H9 (cell line): ENCODE data around the gene TP53BP2. TPM values are rescaled to one million over a fixed set of nuclear protein-coding genes. Genes with fewer than 3 reads are reported as not detected.

Source experiments
- DNase-seq: peaks from one replicate; pipeline ENCODE4 v3.0.0-alpha.2; 2017
- H2AFZ ChIP-seq: one replicate; pipeline ENCODE4 v1.6.1; 2013; ENCODE audit warnings: mild to moderate bottlenecking, low read length, control low read depth, moderate library complexity
- H2AK5ac ChIP-seq: 2 replicates; pipeline ENCODE4 v1.6.1; 2013; ENCODE audit warnings: low read length, control low read depth, mixed read lengths; ENCODE audit not compliant: insufficient read length
- H2BK120ac ChIP-seq: one replicate; pipeline ENCODE4 v1.6.1; 2013; ENCODE audit warnings: low read depth, mild to moderate bottlenecking, low read length, control low read depth, inconsistent platforms; ENCODE audit not compliant: poor library complexity, severe bottlenecking
- H2BK12ac ChIP-seq: 2 replicates; pipeline ENCODE4 v1.6.1; 2013; ENCODE audit warnings: low read length, control low read depth, mixed read lengths, low read depth; ENCODE audit not compliant: insufficient read length
- H2BK15ac ChIP-seq: 2 replicates; pipeline ENCODE4 v1.6.1; 2013; ENCODE audit warnings: low read depth, low read length, control low read depth
- H2BK20ac ChIP-seq: one replicate; pipeline ENCODE4 v1.6.1; 2013; ENCODE audit warnings: low read depth, mild to moderate bottlenecking, low read length, control low read depth, inconsistent platforms; ENCODE audit not compliant: poor library complexity, severe bottlenecking
- H2BK5ac ChIP-seq: 2 replicates; pipeline ENCODE4 v1.6.1; 2013; ENCODE audit warnings: low read length, control low read depth, mixed read lengths; ENCODE audit not compliant: insufficient read length
- H3K14ac ChIP-seq: 2 replicates; pipeline ENCODE4 v1.6.1; 2013; ENCODE audit warnings: low read length, control low read depth; ENCODE audit not compliant: insufficient read depth
- H3K18ac ChIP-seq: 2 replicates; pipeline ENCODE4 v1.6.1; 2013; ENCODE audit warnings: low read depth, mild to moderate bottlenecking, mixed read lengths, low read length, control low read depth; ENCODE audit not compliant: insufficient read length
- H3K23ac ChIP-seq: 2 replicates; pipeline ENCODE4 v1.6.1; 2013; ENCODE audit warnings: low read length, control low read depth, mixed read lengths, low read depth; ENCODE audit not compliant: insufficient read length
- H3K23me2 ChIP-seq: 2 replicates; pipeline ENCODE4 v1.6.1; 2013; ENCODE audit warnings: low read depth, mild to moderate bottlenecking, mixed read lengths, low read length, control low read depth; ENCODE audit not compliant: insufficient read length, poor library complexity, severe bottlenecking
- H3K27ac ChIP-seq: 2 replicates; pipeline ENCODE4 v1.5.1; 2013; ENCODE audit warnings: low read length, control low read depth, mixed read lengths, low read depth; ENCODE audit not compliant: insufficient read length
- H3K27me3 ChIP-seq: 2 replicates; pipeline ENCODE4 v1.6.1; 2013; ENCODE audit warnings: low read length, control low read depth, inconsistent platforms; ENCODE audit not compliant: insufficient read depth
- H3K4ac ChIP-seq: 2 replicates; pipeline ENCODE4 v1.6.1; 2013; ENCODE audit warnings: low read depth, mild to moderate bottlenecking, control low read depth, inconsistent platforms, low read length, moderate library complexity
- H3K4me1 ChIP-seq: 2 replicates; pipeline ENCODE4 v1.6.1; 2013; ENCODE audit warnings: low read length, control low read depth, inconsistent platforms; ENCODE audit not compliant: insufficient read depth
- H3K4me2 ChIP-seq: 2 replicates; pipeline ENCODE4 v1.6.1; 2013; ENCODE audit warnings: low read length, control low read depth, mixed read lengths; ENCODE audit not compliant: insufficient read length, insufficient read depth
- H3K56ac ChIP-seq: 2 replicates; pipeline ENCODE4 v1.6.1; 2013; ENCODE audit warnings: low read depth, mild to moderate bottlenecking, mixed read lengths, low read length, control low read depth; ENCODE audit not compliant: insufficient read length
- H3K79me1 ChIP-seq: 2 replicates; pipeline ENCODE4 v1.6.1; 2013; ENCODE audit warnings: low read depth, mild to moderate bottlenecking, moderate library complexity, low read length, control low read depth, inconsistent platforms; ENCODE audit not compliant: insufficient read depth, poor library complexity, severe bottlenecking
- H3K79me2 ChIP-seq: 2 replicates; pipeline ENCODE4 v1.6.1; 2013; ENCODE audit warnings: low read length, control low read depth, inconsistent platforms; ENCODE audit not compliant: insufficient read depth
- H3K9ac ChIP-seq: 2 replicates; pipeline ENCODE4 v1.6.1; 2013; ENCODE audit warnings: low read length, control low read depth, mixed read lengths; ENCODE audit not compliant: insufficient read length; ENCODE audit errors: extremely low read depth
- H3K9me3 ChIP-seq: one replicate; pipeline ENCODE4 v1.6.1; 2013; ENCODE audit warnings: low read depth, low read length, inconsistent platforms; ENCODE audit not compliant: control insufficient read depth
- H3T11ph ChIP-seq: one replicate; pipeline ENCODE4 v1.6.1; 2013; ENCODE audit warnings: mild to moderate bottlenecking, low read length, control low read depth, inconsistent platforms
- H4K20me1 ChIP-seq: one replicate; pipeline ENCODE4 v1.6.1; 2013; ENCODE audit not compliant: control insufficient read depth, insufficient read length, insufficient read depth
- H4K5ac ChIP-seq: 2 replicates; pipeline ENCODE4 v1.6.1; 2013; ENCODE audit warnings: low read depth, mild to moderate bottlenecking, mixed read lengths, low read length, control low read depth; ENCODE audit not compliant: insufficient read length
- H4K8ac ChIP-seq: replicated peaks from 2 replicates; pipeline ENCODE4 v1.6.1; 2013; ENCODE audit warnings: low read length, control low read depth, mixed read lengths, low read depth; ENCODE audit not compliant: insufficient read length
- H4K91ac ChIP-seq: 2 replicates; pipeline ENCODE4 v1.6.1; 2013; ENCODE audit warnings: low read depth, mild to moderate bottlenecking, moderate library complexity, mixed read lengths, low read length, control low read depth; ENCODE audit not compliant: insufficient read length
- H3K27ac Mint-ChIP-seq, 3 experiments: 2 replicates in 2 of 3; 3 replicates in 1 of 3; pipeline ENCODE4 v1.8.0; 2020 to 2021; ENCODE audit warnings: mixed read lengths in 3 of 3, mild to moderate bottlenecking in 1 of 3, moderate library complexity in 1 of 3
- H3K27me3 Mint-ChIP-seq: 2 replicates; pipeline ENCODE4 v1.8.0; 2021; ENCODE audit warnings: low read depth, mild to moderate bottlenecking, moderate library complexity, mixed read lengths
- H3K36me3 Mint-ChIP-seq, 3 experiments: 2 replicates in 2 of 3; 3 replicates in 1 of 3; pipeline ENCODE4 v1.8.0; 2020 to 2021; ENCODE audit warnings: low read depth in 3 of 3, mixed read lengths in 3 of 3; ENCODE audit not compliant: insufficient read depth in 1 of 3
- H3K4me1 Mint-ChIP-seq, 2 experiments: 2 replicates each; pipeline ENCODE4 v1.8.0; 2020; ENCODE audit warnings: mixed read lengths in 2 of 2
- H3K4me3 Mint-ChIP-seq, 2 experiments: 2 replicates in 1 of 2; 3 replicates in 1 of 2; pipeline ENCODE4 v1.8.0; 2020 to 2021; ENCODE audit warnings: mild to moderate bottlenecking in 2 of 2, mixed read lengths in 2 of 2, moderate library complexity in 1 of 2
- H3K9me3 Mint-ChIP-seq, 2 experiments: 2 replicates in 1 of 2; 3 replicates in 1 of 2; pipeline ENCODE4 v1.8.0; 2020; ENCODE audit warnings: mild to moderate bottlenecking in 2 of 2, mixed read lengths in 2 of 2, moderate library complexity in 1 of 2
- WGBS: extraction: QIAGEN DNeasy Blood & Tissue Kit; methylation state at CpG from one replicate; pipeline ENCODE4 v1.1.7; 2013; ENCODE audit warnings: missing lambda C conversion rate, low lambda C conversion rate, mixed read lengths; ENCODE audit not compliant: insufficient read length; ENCODE audit errors: extremely low coverage; 5-methylcytosine and 5-hydroxymethylcytosine counted together
- total RNA-seq: library from RNA; stranded (reverse); gene quantifications from 2 replicates; pipeline ENCODE4 v1.2.1, GENCODE V29; 2021
- TF ChIP-seq, protein P1 (sequence below): fragments of 200-600 bp; sonication (generic); conservative IDR thresholded peaks from 3 replicates; pipeline ENCODE4 v1.8.0; 2021; ENCODE audit warnings: antibody characterized with exemption, mild to moderate bottlenecking

The TP53BP2 gene
- total RNA-seq, 1 experiment from 2014 or later: 49.7 TPM

DNA sequence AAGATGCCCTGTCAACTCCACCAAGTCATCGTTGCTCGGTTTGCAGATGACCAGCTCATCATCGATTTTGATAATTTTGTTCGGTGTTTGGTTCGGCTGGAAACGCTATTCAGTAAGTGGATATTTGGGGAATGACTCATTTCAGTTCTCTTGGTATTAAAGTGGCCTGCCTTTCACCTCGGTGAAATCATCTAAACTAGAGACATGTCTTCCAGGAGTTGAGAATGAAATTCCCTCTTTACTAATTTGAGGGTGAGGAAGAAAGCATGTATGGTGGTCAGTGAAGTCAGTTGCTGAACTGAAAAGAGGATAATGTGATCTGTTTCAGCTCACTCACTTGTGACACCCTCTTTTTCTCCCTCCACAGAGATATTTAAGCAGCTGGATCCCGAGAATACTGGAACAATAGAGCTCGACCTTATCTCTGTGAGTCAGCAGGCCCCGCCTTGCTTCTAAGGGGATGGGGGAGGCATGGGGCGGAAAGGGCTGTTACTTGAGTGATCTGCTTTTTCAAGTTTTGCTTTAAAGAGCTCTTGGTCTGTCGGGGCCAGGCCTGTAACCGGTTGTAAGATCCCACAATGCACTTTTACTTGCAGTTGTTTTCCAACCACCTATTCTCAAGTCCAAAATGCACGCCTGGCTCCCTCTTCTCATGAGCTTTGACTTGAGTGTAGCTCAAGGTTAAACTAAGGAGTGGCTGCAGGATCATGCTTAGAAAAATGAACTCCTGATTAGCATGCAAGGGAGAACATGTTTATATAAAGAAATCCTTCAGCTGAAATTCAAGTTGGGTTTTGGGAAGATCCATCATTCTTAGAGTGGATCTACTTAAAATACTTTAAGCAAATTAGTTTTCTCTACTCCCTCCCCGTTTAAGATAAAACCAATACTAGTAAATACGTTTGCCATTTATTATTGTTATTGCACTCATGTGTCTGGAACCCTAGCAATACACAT is 73.7 kb downstream of the TP53BP2 start:
- no peak overlapping the region for H3K23ac ChIP-seq
- H3K27me3 ChIP-seq: no peaks in the 10 kb centered on the region
- Mint-ChIP-seq H3K9me3 (peaks cover 3 to 4% of the 10 kb centered on the region in 2 experiments; a peak in 3 of 5 replicates), H3K27ac (peak overlapping the region in 2 of 3 experiments; percentile 57 to 71; a peak in 4 of 7 replicates), H3K4me1 (peaks cover 13 to 14% of the 10 kb centered on the region in 2 experiments), H3K4me3 (no peak overlapping the region), H3K27me3 (no peaks in the 10 kb centered on the region), H3K36me3 (peaks cover 28 to 64% (median 55%) of the 10 kb centered on the region in 3 experiments)
- no peak overlapping the region for H2BK20ac ChIP-seq
- no peaks in the 10 kb centered on the region for H3K79me2 ChIP-seq
- no peak overlapping the region for H2AK5ac ChIP-seq
- peak; percentile 71 for DNase-seq
- no peak overlapping the region for H4K91ac ChIP-seq
- H3K56ac ChIP-seq: no peak overlapping the region
- H4K5ac ChIP-seq: no peak overlapping the region
- no peak overlapping the region for H3K4ac ChIP-seq
- no peak overlapping the region for H3K18ac ChIP-seq
- no peaks in the 10 kb centered on the region for H4K20me1 ChIP-seq
- H3T11ph ChIP-seq: no peak overlapping the region
- H3K14ac ChIP-seq: no peak overlapping the region
- no peak overlapping the region for H2BK12ac ChIP-seq
- H4K8ac ChIP-seq: no peak overlapping the region
- no peak overlapping the region for H2BK120ac ChIP-seq
- H3K27ac ChIP-seq: peak overlapping the region; percentile 58
- no peak overlapping the region for H2BK15ac ChIP-seq
- peaks cover 3% of the 10 kb centered on the region for H3K23me2 ChIP-seq
- TF ChIP-seq, protein P1, sequence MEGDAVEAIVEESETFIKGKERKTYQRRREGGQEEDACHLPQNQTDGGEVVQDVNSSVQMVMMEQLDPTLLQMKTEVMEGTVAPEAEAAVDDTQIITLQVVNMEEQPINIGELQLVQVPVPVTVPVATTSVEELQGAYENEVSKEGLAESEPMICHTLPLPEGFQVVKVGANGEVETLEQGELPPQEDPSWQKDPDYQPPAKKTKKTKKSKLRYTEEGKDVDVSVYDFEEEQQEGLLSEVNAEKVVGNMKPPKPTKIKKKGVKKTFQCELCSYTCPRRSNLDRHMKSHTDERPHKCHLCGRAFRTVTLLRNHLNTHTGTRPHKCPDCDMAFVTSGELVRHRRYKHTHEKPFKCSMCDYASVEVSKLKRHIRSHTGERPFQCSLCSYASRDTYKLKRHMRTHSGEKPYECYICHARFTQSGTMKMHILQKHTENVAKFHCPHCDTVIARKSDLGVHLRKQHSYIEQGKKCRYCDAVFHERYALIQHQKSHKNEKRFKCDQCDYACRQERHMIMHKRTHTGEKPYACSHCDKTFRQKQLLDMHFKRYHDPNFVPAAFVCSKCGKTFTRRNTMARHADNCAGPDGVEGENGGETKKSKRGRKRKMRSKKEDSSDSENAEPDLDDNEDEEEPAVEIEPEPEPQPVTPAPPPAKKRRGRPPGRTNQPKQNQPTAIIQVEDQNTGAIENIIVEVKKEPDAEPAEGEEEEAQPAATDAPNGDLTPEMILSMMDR: no peak
- no peak overlapping the region for H2AFZ ChIP-seq
- WGBS: no CpG with 5 or more reads among the region's 16 CpGs
- H3K4me2 ChIP-seq: no peak overlapping the region
- no peaks in the 10 kb centered on the region for H3K9me3 ChIP-seq
- H3K9ac ChIP-seq: no peak overlapping the region
- H2BK5ac ChIP-seq: no peak overlapping the region
- no peaks in the 10 kb centered on the region; the same call in 1 of the 2 replicates for H3K4me1 ChIP-seq
- no peaks in the 10 kb centered on the region for H3K79me1 ChIP-seq
